ES-I3 (cell line): Measurements from ENCODE around the gene PTPN23.
"Not testable (repeated sequence)": the region's sequence is repeated elsewhere in the genome, so short reads cannot be mapped to it uniquely, and the experiment has no call there.

Source experiments
- H3K36me3 ChIP-seq: 2 replicates; pipeline ENCODE4 v1.6.1; 2013; ENCODE audit warnings: mild to moderate bottlenecking, low read length, control low read depth, moderate library complexity; ENCODE audit not compliant: insufficient read depth
- H3K4me1 ChIP-seq: 2 replicates; pipeline ENCODE4 v1.6.1; 2013; ENCODE audit warnings: mild to moderate bottlenecking, control low read depth, low read length; ENCODE audit not compliant: insufficient read depth
- H3K9ac ChIP-seq: 2 replicates; pipeline ENCODE4 v1.6.1; 2013; ENCODE audit warnings: low read depth, mild to moderate bottlenecking, low read length, moderate library complexity
- H3K9me3 ChIP-seq: 2 replicates; pipeline ENCODE4 v1.6.1; 2013; ENCODE audit warnings: mild to moderate bottlenecking, low read length, moderate library complexity; ENCODE audit not compliant: control insufficient read depth, insufficient read depth

PTPN23 gene

GRCh38 chr3:47452453-47453215 is 71.8 kb downstream of the PTPN23 start:
- Histone ChIP-seq H3K9me3 (peaks cover 4% of the 10 kb centered on the region), H3K36me3 (no peaks in the 10 kb centered on the region), H3K4me1 (no peaks in the 10 kb centered on the region), H3K9ac (no peak overlapping the region)

DNA sequence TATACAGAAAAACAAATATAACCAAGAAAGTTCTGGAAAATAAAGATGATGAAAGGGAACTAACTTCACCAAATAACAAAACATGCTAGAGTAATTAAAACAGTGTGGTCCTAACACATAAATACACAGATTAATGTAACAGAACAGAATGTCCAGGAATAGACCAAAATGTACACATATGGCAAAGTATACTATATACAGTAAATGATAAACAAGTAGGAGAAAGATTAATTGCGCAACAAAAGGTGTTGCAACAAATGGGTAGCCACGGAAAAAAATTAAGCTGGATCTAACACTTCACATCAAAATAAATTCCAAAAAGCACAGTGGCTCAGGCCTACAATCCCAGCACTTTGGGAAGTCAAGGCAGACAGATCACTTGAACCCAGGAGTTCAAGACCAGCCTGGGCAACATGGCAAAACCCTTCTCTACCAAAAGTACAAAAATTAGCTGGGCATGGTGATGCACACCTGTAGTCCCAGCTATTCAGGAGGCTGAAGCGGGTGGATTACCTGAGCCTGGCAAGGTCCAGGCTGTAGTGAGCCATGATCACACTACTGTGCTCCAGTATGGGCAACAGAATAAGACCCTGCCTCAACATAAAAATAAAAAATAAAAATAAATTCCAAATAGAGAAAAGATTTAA is 75.1 kb downstream of the PTPN23 start:
- H3K4me1 ChIP-seq: no peaks in the 10 kb centered on the region
- H3K36me3 ChIP-seq: no peaks in the 10 kb centered on the region
- no peaks in the 10 kb centered on the region; the same call in none of the 2 replicates for H3K9me3 ChIP-seq
- H3K9ac ChIP-seq: no peak overlapping the region

- no peaks in the 10 kb centered on the region for H3K4me1 ChIP-seq
- H3K9me3 ChIP-seq: no peaks in the 10 kb centered on the region; the same call in none of the 2 replicates
- no peak overlapping the region for H3K9ac ChIP-seq
- H3K36me3 ChIP-seq: no peaks in the 10 kb centered on the region
Measured at GRCh38 chr3:47456984-47457383, 76.2 kb downstream of the PTPN23 start.

DNA sequence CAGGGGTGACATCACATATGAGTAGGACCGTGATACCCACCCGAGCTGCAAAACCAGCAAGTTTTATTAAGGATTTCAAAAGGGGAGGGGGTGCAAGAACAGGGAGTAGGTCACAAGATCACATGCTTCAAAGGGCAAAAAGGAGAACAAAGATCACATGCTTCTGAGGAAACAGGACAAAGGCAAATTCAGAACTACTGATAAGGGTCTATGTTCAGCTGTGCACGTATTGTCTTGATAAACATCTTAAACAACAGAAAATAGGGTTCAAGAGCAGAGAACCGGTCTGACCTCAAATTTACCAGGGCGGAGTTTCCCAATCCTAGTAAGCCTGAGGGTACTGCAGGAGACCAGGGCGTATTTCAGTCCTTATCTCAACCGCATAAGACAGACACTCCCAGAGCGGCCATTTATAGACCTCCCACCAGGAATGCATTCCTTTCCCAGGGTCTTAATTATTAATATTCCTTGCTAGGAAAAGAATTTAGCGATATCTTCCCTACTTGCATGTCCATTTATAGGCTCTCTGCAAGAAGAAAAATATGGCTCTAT is 78.8 kb downstream of the PTPN23 start:
- not testable (repeated sequence) for H3K36me3 ChIP-seq, H3K9ac ChIP-seq, H3K9me3 ChIP-seq, H3K4me1 ChIP-seq
